ENCODE data around the gene BABAM2. TPM values are rescaled to one million over a fixed set of nuclear protein-coding genes. Genes with fewer than 3 reads are reported as not detected.

BABAM2 gene
- total and polyA plus RNA-seq, 2 experiments from 2014 or later, result 31.8 to 83.3 TPM

GRCh38 chr2:28068088-28068487 is 177.6 kb downstream of the BABAM2 start:
- Histone ChIP-seq H3K4me3 (no peak overlapping the region), H3K27ac (no peak overlapping the region), H3K4me1 (ENCODE audit: low read depth) (peaks cover 5% of the 10 kb centered on the region), H3K36me3 (no peaks in the 10 kb centered on the region), H3K27me3 (no peaks in the 10 kb centered on the region), H3K9me3 (ENCODE audit: low read depth) (no peaks in the 10 kb centered on the region)
- TF ChIP-seq CTCF (IDR thresholded peaks at IDR 0.05; ENCODE audit: low read depth, low read length), result no peak
- DNase-seq (ENCODE audit: low read depth in 1 of 2, low spot score in 1 of 2), result no peak

- no peaks in the 10 kb centered on the region for H3K9me3 ChIP-seq (ENCODE audit: low read depth)
- TF ChIP-seq CTCF (IDR thresholded peaks at IDR 0.05; ENCODE audit: low read depth, low read length), result no peak
- no peaks in the 10 kb centered on the region for H3K27me3 ChIP-seq
- peaks cover 5% of the 10 kb centered on the region for H3K4me1 ChIP-seq (ENCODE audit: low read depth)
- no peak overlapping the region for H3K27ac ChIP-seq
- no peak for DNase-seq (ENCODE audit: low read depth in 1 of 2, low spot score in 1 of 2)
- H3K4me3 ChIP-seq, result no peak overlapping the region
- no peaks in the 10 kb centered on the region for H3K36me3 ChIP-seq
These were observed 178.0 kb downstream of the BABAM2 start for GRCh38 chr2:28068527-28068926.

- H3K36me3 ChIP-seq, result no peaks in the 10 kb centered on the region
- no peak for DNase-seq (ENCODE audit: low read depth in 1 of 2, low spot score in 1 of 2)
- H3K27ac ChIP-seq, result no peak overlapping the region
- peaks cover 5% of the 10 kb centered on the region for H3K4me1 ChIP-seq (ENCODE audit: low read depth)
- H3K4me3 ChIP-seq, result no peak overlapping the region
- no peaks in the 10 kb centered on the region for H3K9me3 ChIP-seq (ENCODE audit: low read depth)
- H3K27me3 ChIP-seq, result no peaks in the 10 kb centered on the region
- no peak for TF ChIP-seq CTCF (IDR thresholded peaks at IDR 0.05; ENCODE audit: low read depth, low read length)
These were observed 180.7 kb downstream of the BABAM2 start for GRCh38 chr2:28071221-28071620.

GRCh38 chr2:28074137-28074536 is 183.6 kb downstream of the BABAM2 start:
- H3K4me3 ChIP-seq, result no peak overlapping the region
- DNase-seq (ENCODE audit: low read depth in 1 of 2, low spot score in 1 of 2), result no peak
- no peaks in the 10 kb centered on the region for H3K36me3 ChIP-seq
- H3K9me3 ChIP-seq (ENCODE audit: low read depth), result no peaks in the 10 kb centered on the region
- no peaks in the 10 kb centered on the region for H3K27me3 ChIP-seq
- TF ChIP-seq CTCF (IDR thresholded peaks at IDR 0.05; ENCODE audit: low read depth, low read length), result no peak
- peaks cover 5% of the 10 kb centered on the region for H3K4me1 ChIP-seq (ENCODE audit: low read depth)
- H3K27ac ChIP-seq, result no peak overlapping the region

- Histone ChIP-seq H3K27me3 (no peaks in the 10 kb centered on the region), H3K9me3 (ENCODE audit: low read depth) (no peaks in the 10 kb centered on the region), H3K4me1 (ENCODE audit: low read depth) (no peaks in the 10 kb centered on the region), H3K36me3 (no peaks in the 10 kb centered on the region), H3K27ac (no peak overlapping the region), H3K4me3 (no peak overlapping the region)
- no peak for TF ChIP-seq CTCF (IDR thresholded peaks at IDR 0.05; ENCODE audit: low read depth, low read length)
- peak in 1 of 2 donors; percentile 94 for DNase-seq (ENCODE audit: low read depth in 1 of 2, low spot score in 1 of 2)
These were observed 190.4 kb downstream of the BABAM2 start for GRCh38 chr2:28080911-28081310.

- Histone ChIP-seq H3K4me3 (no peak overlapping the region), H3K4me1 (ENCODE audit: low read depth) (no peaks in the 10 kb centered on the region), H3K36me3 (no peaks in the 10 kb centered on the region), H3K27me3 (no peaks in the 10 kb centered on the region), H3K27ac (no peak overlapping the region), H3K9me3 (ENCODE audit: low read depth) (no peaks in the 10 kb centered on the region)
- no peak for TF ChIP-seq CTCF (IDR thresholded peaks at IDR 0.05; ENCODE audit: low read depth, low read length)
- DNase-seq (ENCODE audit: low read depth in 1 of 2, low spot score in 1 of 2), result peak in 1 of 2 donors; percentile 86
These were observed 191.6 kb downstream of the BABAM2 start for GRCh38 chr2:28082131-28082530.
